SHP77 treated with DMSO at 0.1 percent for 48 hours (cell line): Measurements from ENCODE around the gene NRXN3.

Source experiments
- DNase-seq: peaks from one replicate; lab custom pipeline; 2025; lab: John Stamatoyannopoulos, UW

NRXN3 gene

DNA sequence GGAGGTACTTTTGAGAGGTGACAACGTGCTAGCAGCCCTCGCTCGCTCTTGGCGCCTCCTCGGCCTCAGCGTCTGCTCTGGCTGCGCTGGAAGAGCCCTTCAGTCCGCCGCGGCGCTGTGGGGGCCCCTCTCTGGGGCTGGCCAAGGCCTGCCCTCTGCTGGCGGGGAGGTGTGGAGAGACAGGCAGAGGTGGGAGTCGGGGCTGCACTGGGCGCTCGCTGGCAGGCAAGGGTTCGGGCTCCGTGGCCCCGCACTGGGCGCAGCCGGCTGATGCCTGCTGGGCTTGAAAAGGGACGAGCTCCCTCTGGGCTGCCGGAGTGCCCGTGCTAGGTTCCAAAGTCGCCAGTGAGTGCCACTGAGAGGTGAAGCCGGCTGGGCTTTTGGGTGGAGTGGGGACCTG lies 1461.1 kb downstream of the NRXN3 start:
- no peak for DNase-seq

DNA sequence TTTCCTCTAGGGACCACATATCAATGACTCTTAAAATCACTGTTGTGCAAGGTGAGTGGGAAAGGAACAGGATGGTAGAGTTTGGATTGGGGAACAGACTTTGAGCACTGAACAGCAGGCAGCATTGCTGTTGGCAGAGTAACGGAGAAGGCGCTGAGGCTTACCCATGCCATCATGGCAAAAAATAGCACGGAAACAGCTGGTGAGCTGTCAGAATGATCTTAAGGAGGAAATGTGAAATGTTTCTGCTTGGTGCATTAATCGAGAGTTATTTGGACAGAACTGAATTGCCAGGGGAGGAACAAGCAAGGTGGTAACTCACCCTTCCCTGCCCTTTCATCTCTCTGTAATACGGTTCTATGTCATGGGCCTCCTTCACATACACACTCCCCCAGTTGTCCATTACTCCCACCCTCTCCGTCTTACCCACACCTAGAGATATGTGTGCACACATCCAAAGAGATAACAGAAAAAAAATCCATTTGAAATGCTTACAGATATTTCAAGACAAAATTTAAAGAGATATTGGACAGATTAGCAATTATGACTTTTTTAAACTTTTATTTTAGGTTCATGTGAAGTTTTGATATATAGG lies 1468.6 kb downstream of the NRXN3 start:
- DNase-seq = no peak

DNA sequence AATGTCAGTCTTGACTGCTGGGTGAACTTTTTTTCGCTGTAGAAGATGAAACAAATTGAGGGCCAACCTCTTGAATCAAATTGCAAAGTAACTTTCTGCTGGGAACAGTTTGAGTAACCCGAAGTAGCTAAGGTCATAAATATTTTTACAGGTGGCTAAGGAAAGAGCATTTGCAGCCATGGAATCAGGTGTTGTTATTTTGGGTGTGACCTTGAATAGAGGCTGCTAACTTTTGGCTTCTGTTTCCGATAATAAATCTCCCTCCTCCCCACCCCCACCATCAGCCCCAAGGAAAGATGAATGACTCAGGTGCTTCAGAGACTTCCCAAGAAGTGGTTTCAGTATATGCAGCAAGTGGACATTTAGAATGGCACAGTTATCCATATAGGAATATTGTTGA lies 1469.4 kb downstream of the NRXN3 start:
- DNase-seq = no peak

DNA sequence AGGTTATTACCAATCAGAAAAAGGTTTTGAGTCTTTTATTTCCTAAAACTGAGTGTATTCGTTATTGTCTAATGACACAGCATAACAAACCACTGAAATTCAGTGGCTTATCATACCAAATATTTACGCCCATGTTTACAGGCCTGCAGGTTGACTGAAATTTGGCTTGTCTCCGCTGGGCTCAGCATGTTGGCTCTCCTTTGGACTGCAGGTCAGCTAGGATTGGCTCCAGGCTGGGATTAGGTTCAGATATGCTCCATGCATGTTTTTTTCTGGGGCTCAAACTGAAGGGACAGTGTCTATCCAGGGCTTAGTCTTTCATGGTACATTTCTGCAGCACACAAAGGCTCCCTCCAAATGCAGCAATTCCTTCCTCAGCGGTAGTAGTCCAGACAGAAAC lies 1471.2 kb downstream of the NRXN3 start:
- DNase-seq = no peak

DNA sequence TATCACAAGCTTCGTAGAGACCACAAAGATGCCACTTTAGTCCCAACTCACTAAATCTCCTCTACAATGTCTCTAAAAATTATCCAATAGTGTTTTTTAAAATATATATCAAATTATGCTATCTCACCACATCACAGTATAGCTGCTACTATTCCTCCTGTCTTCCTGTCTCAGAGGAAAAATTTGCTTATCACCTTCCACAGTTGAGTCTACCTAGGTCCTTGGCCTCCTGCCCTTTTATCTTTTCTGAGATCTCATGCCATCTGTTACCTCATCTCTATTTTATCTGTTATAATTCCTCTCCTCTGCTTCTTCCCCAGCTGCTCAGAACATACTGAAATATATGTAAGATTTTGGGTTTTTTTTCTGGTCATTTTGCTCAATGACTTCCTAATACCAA lies 1473.0 kb downstream of the NRXN3 start:
- DNase-seq = no peak

DNA sequence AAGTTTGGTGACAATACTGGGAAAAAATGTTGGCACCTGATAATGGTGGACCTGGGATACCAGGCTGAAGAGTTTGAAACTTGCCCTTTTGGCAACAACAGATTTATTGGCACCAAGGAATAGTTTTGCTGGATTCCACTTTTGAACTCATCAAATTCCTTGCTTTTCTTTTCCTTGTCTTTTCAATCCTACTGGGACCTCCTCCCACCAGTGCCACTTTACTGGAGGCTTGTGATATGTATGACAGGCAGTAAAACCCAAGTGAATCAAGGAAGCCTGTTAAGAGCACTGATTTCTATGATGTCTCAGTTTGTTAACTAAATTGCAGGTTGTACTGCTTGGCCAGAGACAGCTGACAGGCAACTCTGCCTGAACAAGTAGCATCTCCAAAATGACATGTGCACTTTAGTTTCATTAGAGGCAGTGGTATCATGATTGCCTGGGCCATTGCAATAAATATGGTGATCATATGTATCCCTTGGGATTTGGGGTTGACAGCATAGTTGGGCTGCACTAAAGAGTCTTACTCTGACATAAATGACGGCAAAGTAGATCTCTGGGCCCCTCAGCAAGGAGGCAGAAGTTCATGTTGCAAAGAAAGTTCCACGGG lies 1475.7 kb downstream of the NRXN3 start:
- DNase-seq = no peak

DNA sequence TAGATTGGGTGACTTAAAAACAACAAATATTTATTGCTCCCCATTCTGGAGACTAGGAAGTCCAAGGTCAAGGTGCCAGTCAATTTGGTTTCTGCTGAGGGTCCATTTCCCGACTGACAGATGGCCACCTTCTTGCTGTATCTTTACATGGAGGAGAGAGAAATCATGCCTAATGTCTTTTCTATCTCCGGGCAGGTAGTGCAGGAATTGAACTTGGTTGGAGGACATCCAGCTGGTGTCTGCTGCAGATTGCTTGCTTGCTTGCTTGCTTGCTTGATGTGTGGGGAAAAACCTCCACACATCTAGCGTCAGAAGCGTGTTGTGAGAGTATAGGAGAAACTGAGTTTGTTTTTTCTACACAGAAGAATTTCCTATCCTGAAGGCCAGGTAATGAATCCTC lies 1479.7 kb downstream of the NRXN3 start:
- DNase-seq = no peak

DNA sequence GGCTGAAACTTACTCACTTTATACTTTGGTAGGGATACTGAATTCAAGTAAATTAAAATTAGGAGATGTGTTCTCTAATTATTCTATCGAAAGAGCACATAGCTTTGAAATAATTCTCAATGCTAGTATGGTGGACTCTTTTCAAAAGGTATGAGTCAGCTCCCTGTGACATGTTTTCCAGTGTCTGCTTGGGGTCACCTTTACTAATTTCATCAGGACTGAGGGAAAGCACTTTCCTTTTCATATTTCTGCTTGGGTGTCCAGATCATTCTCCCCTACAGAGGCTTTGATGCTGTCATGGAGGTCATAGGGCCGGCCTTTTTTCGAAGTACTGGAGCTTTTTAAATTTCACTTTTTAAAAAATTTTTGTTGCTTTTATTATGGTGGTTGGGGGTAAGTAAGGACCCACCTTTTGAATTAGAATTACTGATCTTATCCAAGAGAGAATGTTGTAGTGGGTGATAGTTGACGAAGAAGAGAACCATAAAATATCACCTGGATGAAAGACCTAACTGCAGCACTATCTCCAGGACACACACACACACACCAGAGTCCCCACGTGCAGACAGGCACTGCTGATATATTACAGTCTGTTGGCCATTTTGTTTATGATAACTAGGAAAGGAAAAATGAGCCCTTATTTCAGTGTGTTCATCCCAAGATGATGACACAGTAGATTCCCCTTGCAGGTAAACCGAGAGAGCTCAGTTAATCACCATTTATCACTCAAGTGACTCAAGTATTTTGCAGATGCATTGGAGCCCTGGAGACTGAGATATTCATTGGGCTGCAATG lies 1482.5 kb downstream of the NRXN3 start:
- DNase-seq = no peak

DNA sequence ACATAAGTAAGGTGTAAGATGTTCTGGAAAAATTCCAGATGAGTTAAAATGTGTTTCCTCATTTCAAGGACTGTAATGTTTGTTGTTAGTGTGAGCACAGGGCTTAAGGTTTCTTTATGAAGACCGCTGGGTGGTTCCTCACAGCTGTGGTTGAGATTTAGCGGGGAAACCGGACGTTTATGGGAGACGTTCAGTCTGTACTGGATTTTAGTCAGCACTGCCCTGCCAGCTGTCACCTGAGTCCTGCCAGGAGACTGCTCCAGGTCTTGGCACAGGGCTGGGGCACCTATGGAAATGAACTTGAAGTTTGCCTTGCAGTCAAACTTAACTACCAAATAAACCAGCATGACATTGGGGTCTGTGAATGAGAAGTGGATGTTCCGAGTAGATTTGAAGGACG lies 1485.9 kb downstream of the NRXN3 start:
- no peak for DNase-seq

DNA sequence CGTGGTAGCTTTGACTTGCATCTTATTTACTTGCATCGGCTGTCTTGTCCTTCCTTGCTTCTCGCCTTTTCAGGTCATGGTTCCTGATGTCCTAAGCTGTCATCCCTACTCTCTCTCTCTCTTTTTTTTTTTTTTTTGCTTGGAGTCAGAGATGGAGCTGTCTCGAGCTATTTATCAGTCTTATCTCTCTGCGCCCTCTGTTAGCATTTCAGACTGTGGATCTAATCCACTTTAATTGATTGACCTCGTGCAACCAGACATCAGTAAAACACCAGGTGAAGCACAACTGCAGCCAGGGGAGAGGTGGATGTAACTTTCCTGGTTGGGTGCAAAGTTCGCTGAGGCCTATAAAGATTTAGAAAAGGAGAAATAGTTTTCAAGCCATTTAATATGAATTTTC lies 1486.3 kb downstream of the NRXN3 start:
- DNase-seq = no peak

DNA sequence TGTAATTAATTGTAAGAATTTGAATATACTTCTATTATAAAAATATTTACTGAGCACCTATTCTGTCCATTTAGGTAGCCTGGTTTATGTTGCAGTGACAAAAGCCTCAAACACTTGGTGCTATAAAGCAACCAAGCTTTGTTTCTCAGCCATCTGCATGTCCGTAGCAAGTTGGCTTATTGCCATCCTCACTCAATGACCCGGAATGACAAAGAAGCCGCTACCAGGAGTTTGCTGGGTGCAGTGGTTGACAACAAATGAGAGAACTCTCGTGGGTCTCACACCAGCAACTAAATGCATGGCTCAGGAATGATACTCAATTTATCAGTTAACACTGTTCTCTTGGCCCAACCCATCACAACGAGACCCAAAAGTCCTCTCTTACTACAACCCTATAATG lies 1488.0 kb downstream of the NRXN3 start:
- DNase-seq = no peak

DNA sequence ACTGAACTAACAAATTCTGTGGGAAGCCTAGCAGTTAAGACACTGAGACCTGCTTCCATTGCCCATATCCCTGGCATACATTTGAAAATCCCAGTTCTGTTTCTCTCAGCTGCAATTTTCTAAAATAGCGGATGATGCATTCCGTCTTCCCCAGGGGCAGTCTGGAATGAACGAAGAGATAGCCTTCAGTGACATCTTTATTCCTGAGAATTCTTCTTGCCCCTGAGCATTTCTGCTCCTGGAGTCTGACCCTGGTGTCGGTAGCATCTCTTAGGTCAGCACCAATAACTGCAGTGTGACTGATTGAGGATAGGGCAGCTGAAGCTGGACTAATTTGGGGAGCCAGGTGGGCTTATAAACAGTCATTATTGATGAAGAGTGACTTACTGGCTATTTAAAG lies 1488.6 kb downstream of the NRXN3 start:
- DNase-seq = no peak

DNA sequence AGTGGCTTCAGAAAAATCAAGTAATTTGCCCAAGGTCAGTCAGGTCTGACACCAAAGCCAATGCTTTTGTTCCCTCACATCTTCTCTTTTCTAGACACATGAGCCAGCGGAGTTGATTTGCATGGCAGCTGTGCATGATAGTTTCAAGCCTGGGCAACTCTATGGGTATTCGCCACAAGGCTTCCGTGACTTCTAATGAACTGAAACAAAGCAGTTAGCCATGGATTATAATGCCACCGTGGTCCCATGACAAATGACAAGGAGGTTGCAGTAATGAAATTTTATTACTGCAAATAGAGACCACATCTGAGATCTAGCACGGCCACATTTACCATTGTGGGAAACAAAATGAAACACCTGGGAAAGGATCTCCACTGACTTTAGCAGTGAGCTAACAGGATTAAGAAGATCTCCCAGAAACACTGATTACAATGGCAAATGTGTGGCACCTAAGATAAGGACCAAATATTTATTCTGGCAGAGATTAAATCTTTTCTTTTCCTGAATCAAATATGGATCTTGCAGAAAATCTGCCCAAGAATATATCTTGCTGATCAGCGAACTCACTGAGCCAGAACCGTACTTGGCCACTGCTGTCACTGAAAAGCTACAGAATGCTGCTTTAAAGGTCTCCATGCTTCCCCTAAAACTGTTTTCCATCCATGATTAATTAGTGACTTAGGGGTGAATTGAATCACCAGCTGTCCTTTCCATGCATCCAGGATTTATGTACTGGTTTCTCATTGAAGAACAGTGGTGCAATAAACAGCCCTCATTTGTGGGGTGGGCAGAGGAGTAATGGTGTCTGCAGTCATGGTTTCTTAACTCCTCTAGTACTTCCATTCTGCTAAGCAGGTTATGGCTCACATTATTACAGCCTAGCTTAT lies 1490.1 kb downstream of the NRXN3 start:
- no peak for DNase-seq

DNA sequence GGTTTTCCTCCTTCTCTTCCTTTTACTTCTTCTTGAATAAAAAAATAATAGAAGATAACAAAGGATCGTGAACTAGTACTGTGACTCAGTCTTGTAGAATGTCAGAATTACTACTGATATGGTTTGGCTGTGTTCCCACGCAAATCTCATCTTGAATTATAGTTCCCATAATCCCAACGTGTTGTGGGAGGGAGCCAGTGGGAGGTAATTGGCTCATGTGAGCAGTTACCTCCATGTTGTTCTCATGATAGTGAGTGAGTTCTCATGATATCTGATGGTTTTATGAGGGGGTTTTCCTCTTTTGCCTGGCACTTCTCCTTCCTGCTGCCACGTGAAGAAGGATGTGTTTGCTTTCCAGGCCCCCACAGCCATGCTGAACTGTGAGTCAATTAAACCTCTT lies 1491.6 kb downstream of the NRXN3 start:
- no peak for DNase-seq

DNA sequence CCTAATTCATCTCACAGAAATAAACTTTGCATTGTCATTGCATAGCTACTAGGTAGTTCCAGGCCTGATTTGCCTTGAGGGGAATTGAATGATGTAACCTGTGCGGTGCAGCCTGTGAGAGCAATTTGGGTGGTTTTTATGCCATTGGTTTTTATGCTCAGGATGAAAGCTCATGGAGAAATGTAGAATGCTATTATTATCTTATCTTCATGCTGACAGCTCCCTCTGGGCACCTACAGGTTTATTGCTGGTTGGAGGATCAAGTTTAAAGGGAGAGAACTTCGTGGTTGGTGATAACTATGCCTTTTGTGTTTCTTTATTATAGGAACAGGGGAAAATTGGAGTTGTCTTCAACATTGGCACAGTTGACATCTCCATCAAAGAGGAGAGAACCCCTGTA lies 1493.3 kb downstream of the NRXN3 start:
- DNase-seq = no peak

DNA sequence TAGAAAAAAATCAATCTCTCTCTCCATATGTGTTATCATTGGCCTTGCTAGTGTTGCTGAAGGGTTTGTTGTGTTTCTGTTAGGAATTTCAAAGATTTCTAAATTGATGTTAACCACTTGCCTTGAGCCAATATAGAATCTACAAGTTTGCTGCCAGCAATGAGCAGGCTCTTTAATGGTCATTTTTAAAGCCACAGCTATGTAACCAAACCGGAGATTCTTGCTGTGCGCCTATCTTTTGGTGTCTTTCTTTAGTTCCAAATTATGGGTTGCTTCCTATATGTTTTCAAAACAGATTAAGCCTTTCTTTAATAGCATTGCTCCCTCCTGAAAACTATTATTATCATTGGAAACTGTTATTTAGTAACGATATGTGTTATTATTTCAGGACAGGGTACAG lies 1495.4 kb downstream of the NRXN3 start:
- no peak for DNase-seq

DNA sequence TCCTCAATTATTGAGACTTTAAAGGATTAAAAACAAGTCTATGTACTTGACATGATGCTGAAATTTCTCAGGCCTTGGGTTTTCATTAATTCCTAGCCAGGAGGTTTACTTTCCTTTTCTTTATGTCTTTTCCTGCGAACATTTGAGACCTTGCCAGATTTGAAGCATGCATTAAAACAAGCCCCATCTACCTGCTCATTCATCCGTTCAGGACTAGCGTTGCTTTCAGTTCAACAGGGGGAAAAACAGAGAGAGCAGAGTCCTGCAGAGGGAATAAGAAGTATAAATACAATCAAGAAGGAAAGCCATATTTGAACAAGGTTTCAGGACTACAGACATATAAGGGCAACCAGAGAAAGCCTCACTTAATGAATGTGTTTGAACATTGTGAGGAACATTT lies 1498.8 kb downstream of the NRXN3 start:
- DNase-seq = no peak

DNA sequence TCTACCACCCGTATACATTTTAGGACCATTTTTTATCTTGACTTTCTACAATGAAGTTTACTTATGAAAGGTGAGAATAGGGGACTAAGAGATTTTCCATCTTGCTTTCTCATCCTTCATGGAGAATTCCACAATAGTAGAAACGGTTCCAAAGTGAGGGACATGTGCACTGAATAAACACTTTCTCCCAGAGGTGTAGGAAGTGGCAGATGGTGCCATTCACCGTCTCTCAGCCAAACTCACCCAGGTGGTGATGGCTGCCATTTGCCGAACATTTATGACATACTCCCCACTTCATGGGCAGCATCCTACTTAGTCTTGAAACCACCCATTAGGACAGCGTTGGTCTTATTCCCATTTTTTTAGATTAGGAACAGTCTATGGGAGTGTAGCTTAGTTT lies 1500.6 kb downstream of the NRXN3 start:
- no peak for DNase-seq

DNA sequence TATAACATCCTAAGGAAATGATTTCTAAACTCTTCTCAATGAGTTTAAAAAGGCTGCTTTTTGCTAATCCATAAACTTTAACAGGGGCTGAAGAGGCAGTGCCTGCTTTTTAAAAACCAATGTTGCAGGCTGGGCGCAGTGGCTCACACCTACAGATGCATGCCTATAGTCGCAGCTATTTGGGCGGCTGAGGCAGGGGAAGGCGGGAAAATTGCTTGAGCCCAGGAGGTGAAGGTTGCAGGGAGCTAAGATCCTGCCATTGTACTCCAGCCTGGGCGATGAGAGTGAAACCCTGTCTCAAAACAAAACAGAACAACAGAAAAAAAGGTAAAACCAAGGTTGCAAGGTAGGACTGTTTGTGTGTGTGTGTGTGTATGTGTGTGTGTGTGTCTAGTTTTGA lies 1509.9 kb downstream of the NRXN3 start:
- DNase-seq = no peak

DNA sequence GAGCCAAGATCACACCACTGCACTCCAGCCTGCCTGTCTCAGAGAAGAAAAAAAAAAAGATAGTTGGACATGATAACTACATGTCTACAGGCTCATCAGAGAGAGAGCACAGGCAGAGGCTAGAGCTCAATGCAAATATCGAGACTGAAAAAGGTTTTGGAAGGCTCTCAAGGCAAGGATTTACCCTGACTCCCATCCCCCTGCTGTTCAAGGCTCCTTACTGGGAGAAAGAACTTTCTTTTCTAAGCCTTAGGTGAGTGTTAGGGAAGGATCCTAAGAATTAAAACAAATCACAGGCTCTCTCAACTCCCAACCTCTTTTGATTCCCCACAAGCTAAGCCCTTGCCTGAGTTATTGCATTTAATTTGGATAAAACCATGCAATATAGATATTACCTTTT lies 1516.0 kb downstream of the NRXN3 start:
- DNase-seq = no peak

DNA sequence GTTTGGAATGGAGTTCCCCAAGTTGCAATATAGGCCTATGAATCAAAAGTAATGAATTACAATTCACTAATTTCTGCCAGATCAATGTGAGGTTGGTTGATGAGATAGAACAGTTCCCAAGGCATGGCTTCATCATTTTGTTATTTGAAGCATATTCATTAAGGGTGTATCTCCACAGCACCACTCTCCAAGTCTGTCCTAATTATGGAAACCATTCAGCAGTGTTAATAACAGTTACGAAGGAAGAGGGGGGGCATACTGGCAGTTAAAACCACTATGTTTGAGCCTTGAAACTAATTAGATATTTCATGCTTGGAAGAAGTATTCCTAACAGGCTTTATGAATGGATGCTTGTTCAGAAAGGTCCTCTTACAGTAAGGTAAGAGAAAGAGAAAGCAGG lies 1520.8 kb downstream of the NRXN3 start:
- DNase-seq = no peak

DNA sequence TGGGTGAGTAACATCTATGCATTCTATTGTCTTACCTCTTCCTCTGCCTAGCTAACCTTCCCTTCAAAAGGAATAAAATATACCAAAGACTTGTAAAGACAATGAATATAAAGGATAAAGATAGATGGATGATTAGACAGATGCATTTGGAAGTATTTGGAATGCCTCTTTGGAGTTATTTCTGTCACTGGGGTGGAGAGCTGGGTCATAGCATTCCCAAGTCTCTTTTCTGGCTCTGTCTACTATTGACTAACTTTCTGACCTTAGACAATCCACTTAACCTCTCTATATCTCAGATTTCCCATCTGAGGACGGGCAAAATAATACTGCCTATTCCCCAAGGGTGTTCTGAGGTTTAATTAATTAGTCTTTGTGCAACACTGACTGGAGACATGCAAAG lies 1523.8 kb downstream of the NRXN3 start:
- no peak for DNase-seq

DNA sequence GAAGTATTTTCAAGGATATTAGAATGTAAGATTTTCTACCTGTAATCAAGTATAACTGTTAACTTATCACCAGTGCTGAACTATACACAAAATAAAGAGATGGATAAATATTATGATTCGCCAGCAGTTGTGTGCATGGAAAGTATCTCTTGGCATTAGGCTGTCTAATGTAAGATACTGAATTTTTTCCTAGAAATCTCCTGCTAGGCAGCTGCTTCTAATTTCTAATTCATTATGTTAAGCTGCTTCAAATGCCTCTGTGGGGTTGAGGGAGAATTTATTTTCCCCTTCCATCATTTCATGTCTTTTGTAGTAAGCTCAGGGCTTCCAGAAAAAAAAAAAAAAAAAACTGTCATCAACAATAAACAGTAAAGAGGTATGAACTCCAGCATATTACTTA lies 1525.1 kb downstream of the NRXN3 start:
- no peak for DNase-seq
